ENCODE measurements around the gene GPR31.

DNA sequence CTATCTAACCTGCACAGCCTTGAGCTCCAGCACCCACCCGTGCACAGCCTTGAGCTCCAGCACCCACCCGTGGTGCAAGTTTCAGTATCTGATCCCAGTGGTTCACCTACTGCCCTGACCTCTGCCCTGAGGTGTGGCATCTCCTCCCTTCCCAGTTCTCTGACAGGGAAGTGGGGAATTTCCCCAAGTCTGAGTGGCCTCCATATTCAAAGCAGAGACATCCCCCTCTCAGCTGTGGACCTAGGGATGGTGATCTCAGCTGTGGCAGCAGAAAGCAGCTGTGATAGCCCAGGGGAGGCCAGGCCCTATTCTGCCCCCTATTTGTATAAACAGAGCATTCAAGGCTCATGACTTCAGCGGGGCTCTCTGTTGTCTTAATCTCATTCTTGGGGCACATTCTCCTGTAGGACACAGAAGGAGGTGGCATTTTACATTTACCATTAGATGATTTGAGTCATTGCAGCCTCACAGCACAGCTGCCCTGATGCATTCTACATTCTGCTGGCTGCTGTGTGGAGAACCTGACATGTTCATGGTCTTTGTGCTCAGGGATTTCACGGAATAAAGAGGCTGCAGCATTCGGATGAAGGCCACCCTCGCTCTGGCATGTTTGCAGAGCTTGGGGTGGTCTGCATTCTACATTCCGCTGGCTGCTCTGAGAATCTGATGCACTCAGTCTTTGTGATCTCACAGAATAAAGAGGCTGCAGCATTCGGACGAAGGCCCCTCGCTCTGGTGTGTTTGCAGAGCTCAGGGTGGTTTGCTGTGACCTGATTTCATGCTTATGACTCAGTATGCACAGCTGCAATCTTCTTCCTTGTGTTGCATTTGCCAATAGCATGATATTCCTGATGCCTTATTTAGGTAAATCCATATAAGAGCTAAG lies 16.9 kb downstream of the GPR31 start:
- no peak for TF ChIP-seq ZNF423 (tag by site-specific recombination; IDR thresholded peaks at IDR 0.05)
- no peak for TF ChIP-seq ZNF169 (tag by site-specific recombination; IDR thresholded peaks at IDR 0.05)
- no peak for TF ChIP-seq ZNF174 (tag by site-specific recombination; IDR thresholded peaks at IDR 0.05)
- TF ChIP-seq, protein P1, sequence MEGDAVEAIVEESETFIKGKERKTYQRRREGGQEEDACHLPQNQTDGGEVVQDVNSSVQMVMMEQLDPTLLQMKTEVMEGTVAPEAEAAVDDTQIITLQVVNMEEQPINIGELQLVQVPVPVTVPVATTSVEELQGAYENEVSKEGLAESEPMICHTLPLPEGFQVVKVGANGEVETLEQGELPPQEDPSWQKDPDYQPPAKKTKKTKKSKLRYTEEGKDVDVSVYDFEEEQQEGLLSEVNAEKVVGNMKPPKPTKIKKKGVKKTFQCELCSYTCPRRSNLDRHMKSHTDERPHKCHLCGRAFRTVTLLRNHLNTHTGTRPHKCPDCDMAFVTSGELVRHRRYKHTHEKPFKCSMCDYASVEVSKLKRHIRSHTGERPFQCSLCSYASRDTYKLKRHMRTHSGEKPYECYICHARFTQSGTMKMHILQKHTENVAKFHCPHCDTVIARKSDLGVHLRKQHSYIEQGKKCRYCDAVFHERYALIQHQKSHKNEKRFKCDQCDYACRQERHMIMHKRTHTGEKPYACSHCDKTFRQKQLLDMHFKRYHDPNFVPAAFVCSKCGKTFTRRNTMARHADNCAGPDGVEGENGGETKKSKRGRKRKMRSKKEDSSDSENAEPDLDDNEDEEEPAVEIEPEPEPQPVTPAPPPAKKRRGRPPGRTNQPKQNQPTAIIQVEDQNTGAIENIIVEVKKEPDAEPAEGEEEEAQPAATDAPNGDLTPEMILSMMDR (tag by site-specific recombination; IDR thresholded peaks at IDR 0.05) = no peak
- TF ChIP-seq IKZF3 (tag by site-specific recombination; IDR thresholded peaks at IDR 0.05) = no peak
- TF ChIP-seq ZBTB21 (tag by site-specific recombination; IDR thresholded peaks at IDR 0.05) = no peak
